Fibroblast of pulmonary artery (primary cell): ENCODE measurements around the gene MELK.
"Not testable (repeated sequence)": the region's sequence is repeated elsewhere in the genome, so short reads cannot be mapped to it uniquely, and the experiment has no call there.

Experiments
- DNase-seq: peaks from one replicate; pipeline ENCODE4 v3.0.0-alpha.2; 2010; ENCODE audit warnings: low read depth
- H3K4me3 ChIP-seq: replicated peaks from 2 replicates; pipeline ENCODE4 v1.5.1; 2011; ENCODE audit warnings: low read depth, mild to moderate bottlenecking, control low read depth, low read length, moderate library complexity
- TF ChIP-seq, protein P1 (sequence below): IDR thresholded peaks from 2 replicates; pipeline ENCODE4 v1.5.1; 2011; ENCODE audit warnings: mild to moderate bottlenecking, control low read depth, low read length, inconsistent platforms; ENCODE audit errors: missing control alignments

The MELK gene

DNA sequence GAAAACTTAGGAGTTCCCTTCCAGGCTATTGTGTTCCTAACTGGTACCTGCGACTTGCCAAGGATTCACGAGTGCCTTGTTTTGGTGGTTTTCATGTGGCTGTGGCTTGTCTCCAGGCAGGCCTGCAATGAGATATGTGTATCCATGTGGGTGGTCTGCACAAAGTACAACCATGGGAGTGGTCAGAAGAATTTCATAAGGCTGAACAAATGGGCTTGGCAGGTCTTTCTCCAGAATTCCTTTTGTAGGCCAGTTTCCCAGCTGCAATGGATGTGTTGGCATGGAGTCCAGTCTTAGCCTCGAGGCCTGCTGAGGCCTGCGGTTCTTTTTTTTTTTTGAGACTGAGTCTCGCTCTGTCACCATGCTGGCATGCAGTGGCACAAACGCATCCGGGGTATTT, 28.8 kb upstream of the MELK start:
- peak; percentile 49 for DNase-seq
- TF ChIP-seq, protein P1, sequence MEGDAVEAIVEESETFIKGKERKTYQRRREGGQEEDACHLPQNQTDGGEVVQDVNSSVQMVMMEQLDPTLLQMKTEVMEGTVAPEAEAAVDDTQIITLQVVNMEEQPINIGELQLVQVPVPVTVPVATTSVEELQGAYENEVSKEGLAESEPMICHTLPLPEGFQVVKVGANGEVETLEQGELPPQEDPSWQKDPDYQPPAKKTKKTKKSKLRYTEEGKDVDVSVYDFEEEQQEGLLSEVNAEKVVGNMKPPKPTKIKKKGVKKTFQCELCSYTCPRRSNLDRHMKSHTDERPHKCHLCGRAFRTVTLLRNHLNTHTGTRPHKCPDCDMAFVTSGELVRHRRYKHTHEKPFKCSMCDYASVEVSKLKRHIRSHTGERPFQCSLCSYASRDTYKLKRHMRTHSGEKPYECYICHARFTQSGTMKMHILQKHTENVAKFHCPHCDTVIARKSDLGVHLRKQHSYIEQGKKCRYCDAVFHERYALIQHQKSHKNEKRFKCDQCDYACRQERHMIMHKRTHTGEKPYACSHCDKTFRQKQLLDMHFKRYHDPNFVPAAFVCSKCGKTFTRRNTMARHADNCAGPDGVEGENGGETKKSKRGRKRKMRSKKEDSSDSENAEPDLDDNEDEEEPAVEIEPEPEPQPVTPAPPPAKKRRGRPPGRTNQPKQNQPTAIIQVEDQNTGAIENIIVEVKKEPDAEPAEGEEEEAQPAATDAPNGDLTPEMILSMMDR, result no peak
- H3K4me3 ChIP-seq, result no peak overlapping the region

GRCh38 chr9:36547598-36547997, 25.1 kb upstream of the MELK start:
- TF ChIP-seq, protein P1, result no peak
- DNase-seq, result no peak
- H3K4me3 ChIP-seq, result no peak overlapping the region

DNA sequence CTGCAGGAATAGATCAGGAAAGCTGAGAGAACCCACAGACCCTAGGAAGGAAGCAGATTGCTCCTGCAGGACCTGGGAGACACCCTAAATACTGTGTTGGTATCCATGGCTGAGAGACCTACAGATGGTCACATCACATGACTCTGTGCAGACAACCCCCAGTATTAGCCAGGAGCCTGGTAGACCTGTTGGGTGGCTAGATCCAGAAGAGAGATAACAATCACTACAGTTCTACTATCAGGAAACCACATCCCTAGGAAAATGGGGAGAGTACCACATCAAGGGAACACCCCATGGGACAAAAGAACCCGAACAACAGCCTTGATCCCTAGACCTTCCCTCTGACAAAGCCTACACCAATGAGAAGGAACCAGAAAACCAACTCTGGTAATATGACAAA, 24.2 kb upstream of the MELK start:
- TF ChIP-seq, protein P1, result no peak
- DNase-seq, result no peak
- H3K4me3 ChIP-seq, result no peak overlapping the region

DNA sequence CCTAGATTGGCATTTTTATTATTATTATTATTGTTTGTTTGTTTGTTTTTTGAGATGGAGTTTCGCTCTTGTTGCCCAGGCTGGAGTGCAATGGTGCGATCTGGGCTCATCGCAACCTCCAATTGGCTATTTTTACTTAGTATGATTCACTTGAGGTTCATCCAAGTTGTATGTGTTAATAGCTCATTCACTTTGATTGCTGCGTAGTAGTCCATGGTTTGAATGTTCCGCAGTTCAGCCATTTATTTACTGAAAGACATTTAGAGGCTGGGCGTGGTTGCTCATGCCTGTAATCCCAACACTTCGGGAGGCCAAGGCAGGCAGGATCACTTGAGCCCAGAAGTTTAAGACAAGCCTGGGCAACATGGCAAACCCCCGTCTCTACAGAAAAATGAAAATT, 22.6 kb upstream of the MELK start:
- TF ChIP-seq, protein P1, result no peak
- H3K4me3 ChIP-seq, result no peak overlapping the region
- DNase-seq, result no peak

DNA sequence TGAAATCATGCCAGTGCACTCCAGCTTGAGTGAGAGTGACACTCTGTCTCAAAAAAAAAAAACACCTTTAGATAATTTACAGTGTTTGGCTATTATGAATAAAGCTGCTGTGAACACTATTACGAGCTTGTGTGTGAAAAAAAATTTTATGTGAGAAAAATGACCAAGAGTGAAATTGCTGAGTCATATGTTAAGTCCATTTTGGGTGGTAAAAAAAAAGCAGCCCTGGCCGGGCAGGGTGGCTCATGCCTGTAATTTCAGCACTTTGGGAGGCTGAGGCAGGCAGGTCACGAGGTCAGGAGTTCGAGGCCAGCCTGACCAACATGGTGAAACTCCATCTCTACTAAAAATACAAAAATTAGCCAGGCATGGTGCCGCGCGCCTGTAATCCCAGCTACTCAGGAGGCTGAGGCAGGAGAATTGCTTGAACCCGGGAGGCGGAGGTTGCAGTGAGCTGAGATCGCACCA, 22.0 kb upstream of the MELK start:
- DNase-seq, H3K4me3 ChIP-seq: not testable (repeated sequence)

- TF ChIP-seq, protein P1, result no peak
- no peak overlapping the region for H3K4me3 ChIP-seq
- DNase-seq, result peak; percentile 8
Measured at GRCh38 chr9:36551129-36551528, 21.6 kb upstream of the MELK start.

DNA sequence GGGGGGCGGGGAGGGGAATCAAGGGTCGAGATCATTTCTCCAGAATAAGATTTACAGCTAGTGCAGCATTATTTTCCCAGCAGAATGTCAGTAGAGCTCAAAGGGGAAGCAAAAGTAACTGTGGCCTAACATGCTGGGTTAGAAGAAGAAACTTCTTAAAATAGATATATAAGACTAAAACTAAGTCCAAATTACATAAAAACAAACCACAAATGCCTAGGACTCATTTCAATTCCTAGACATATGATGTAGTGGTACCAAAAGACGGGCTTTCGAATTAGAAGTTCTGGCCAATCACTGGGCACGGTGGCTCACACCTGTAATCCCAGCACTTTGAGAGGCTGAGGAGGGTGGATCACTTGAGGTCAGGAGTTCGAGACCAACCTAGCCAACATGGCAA, 20.8 kb upstream of the MELK start:
- H3K4me3 ChIP-seq, result no peak overlapping the region
- TF ChIP-seq, protein P1, result no peak
- no peak for DNase-seq
